IMR-90 (cell line): Measurements from ENCODE around the gene COX10. TPM values are rescaled to one million over a fixed set of nuclear protein-coding genes. Genes with fewer than 3 reads are reported as not detected.

Experiments
- ATAC-seq: fragments of 200-7000 bp; cut with Tn5 transposase; 2 replicates; pipeline ENCODE4 v1.9.1; 2020; ENCODE audit warnings: low read depth, mild to moderate bottlenecking, moderate library complexity
- BruUV-seq: library from RNA; stranded (reverse); fragments of 400-500 nt; replicated peaks from 2 replicates; lab custom pipeline; 2021; lab: Mats Ljungman, UMichigan
- CTCF ChIA-PET: fragments of 300-600 bp; formaldehyde crosslinking; extraction: SDS; loops from one replicate; lab custom pipeline; 2021; ENCODE audit warnings: antibody characterized with exemption; lab: Yijun Ruan, JAX
- POLR2A ChIA-PET: fragments of 300-600 bp; sonication (Branson Sonifier 250); formaldehyde crosslinking; loops from one replicate; lab custom pipeline; 2022; ENCODE audit warnings: antibody characterized with exemption; ENCODE audit not compliant: unreplicated experiment; lab: Charles Lee
- DNase-seq: peaks from one replicate; pipeline ENCODE4 v3.0.0; 2013
- H2AFZ ChIP-seq: replicated peaks from 2 replicates; pipeline ENCODE3; 2013; ENCODE audit warnings: low read length, mild to moderate bottlenecking; ENCODE audit not compliant: poor library complexity
- H2AK5ac ChIP-seq: 2 replicates; pipeline ENCODE4 v1.6.1; 2013; ENCODE audit warnings: low read depth, low read length, inconsistent platforms
- H2AK9ac ChIP-seq: replicated peaks from 2 replicates; pipeline ENCODE3; 2013; ENCODE audit warnings: mild to moderate bottlenecking, low read depth, low read length, moderate library complexity; ENCODE audit not compliant: poor library complexity
- H2BK120ac ChIP-seq: 2 replicates; pipeline ENCODE4 v1.6.1; 2013; ENCODE audit warnings: low read depth, low read length, inconsistent platforms
- H2BK15ac ChIP-seq: 3 replicates; pipeline ENCODE4 v1.6.1; 2013; ENCODE audit warnings: low read depth, low read length, inconsistent platforms
- H2BK20ac ChIP-seq: 2 replicates; pipeline ENCODE4 v1.6.1; 2013; ENCODE audit warnings: low read depth, mild to moderate bottlenecking, inconsistent platforms, low read length, moderate library complexity
- H2BK5ac ChIP-seq: 2 replicates; pipeline ENCODE4 v1.6.1; 2013; ENCODE audit warnings: mild to moderate bottlenecking, low read depth, low read length, inconsistent platforms; ENCODE audit not compliant: poor library complexity, severe bottlenecking
- H3K14ac ChIP-seq: replicated peaks from 2 replicates; pipeline ENCODE4 v1.6.1; 2013; ENCODE audit warnings: low read depth, low read length, inconsistent platforms
- H3K18ac ChIP-seq: 2 replicates; pipeline ENCODE4 v1.6.1; 2013; ENCODE audit warnings: low read depth, low read length, control low read depth
- H3K23ac ChIP-seq: 2 replicates; pipeline ENCODE4 v1.6.1; 2013; ENCODE audit warnings: low read depth, low read length, inconsistent platforms
- H3K27ac ChIP-seq: 2 replicates; pipeline ENCODE4 v1.5.1; 2013; ENCODE audit warnings: mild to moderate bottlenecking, control low read depth, low read length; ENCODE audit not compliant: insufficient read depth
- H3K27me3 ChIP-seq: 2 replicates; pipeline ENCODE4 v1.6.1; 2013; ENCODE audit warnings: low read length; ENCODE audit not compliant: control insufficient read depth, insufficient read depth
- H3K36me3 ChIP-seq: 2 replicates; pipeline ENCODE4 v1.6.1; 2013; ENCODE audit warnings: low read length, mixed read lengths; ENCODE audit not compliant: control insufficient read depth, insufficient read depth
- H3K4ac ChIP-seq: 2 replicates; pipeline ENCODE4 v1.6.1; 2013; ENCODE audit warnings: low read depth, low read length, inconsistent platforms
- H3K4me1 ChIP-seq: 2 replicates; pipeline ENCODE4 v1.6.1; 2013; ENCODE audit warnings: low read length, mixed read lengths; ENCODE audit not compliant: control insufficient read depth, insufficient read depth
- H3K4me2 ChIP-seq: 2 replicates; pipeline ENCODE4 v1.6.1; 2013; ENCODE audit warnings: low read depth, mild to moderate bottlenecking, control low read depth, low read length, moderate library complexity
- H3K4me3 ChIP-seq: 2 replicates; pipeline ENCODE4 v1.5.1; 2013; ENCODE audit warnings: low read depth, mild to moderate bottlenecking, control low read depth, low read length, moderate library complexity; ENCODE audit not compliant: insufficient read depth
- H3K56ac ChIP-seq: 2 replicates; pipeline ENCODE4 v1.6.1; 2013; ENCODE audit warnings: low read length, inconsistent platforms; ENCODE audit not compliant: insufficient read depth; ENCODE audit errors: extremely low read depth
- H3K79me1 ChIP-seq, 2 experiments: 2 replicates each; pipeline ENCODE4 v1.6.1; 2013; ENCODE audit warnings: low read length in 2 of 2, inconsistent platforms in 1 of 2, low read depth in 1 of 2
- H3K9ac ChIP-seq: 2 replicates; pipeline ENCODE4 v1.6.1; 2013; ENCODE audit warnings: low read depth, low read length, control low read depth
- H3K9me1 ChIP-seq: 2 replicates; pipeline ENCODE4 v1.6.1; 2013; ENCODE audit warnings: low read length, inconsistent platforms; ENCODE audit not compliant: insufficient read depth
- H3K9me3 ChIP-seq: 2 replicates; pipeline ENCODE4 v1.6.1; 2013; ENCODE audit warnings: low read length; ENCODE audit not compliant: control insufficient read depth, insufficient read depth
- H4K20me1 ChIP-seq: 2 replicates; pipeline ENCODE4 v1.6.1; 2013; ENCODE audit warnings: low read length, inconsistent platforms; ENCODE audit not compliant: insufficient read depth
- H4K5ac ChIP-seq: 2 replicates; pipeline ENCODE4 v1.6.1; 2013; ENCODE audit warnings: mild to moderate bottlenecking, low read depth, low read length, control low read depth
- H4K8ac ChIP-seq, 2 experiments: 2 replicates each; pipeline ENCODE4 v1.6.1; 2013; ENCODE audit warnings: low read depth in 2 of 2, low read length in 2 of 2, control low read depth in 1 of 2, inconsistent platforms in 1 of 2
- H4K91ac ChIP-seq: 2 replicates; pipeline ENCODE4 v1.6.1; 2013; ENCODE audit warnings: low read depth, low read length, inconsistent platforms; ENCODE audit not compliant: insufficient read depth
- BHLHE40 ChIP-seq: fragments of 150-350 bp; IDR thresholded peaks from 2 replicates; pipeline ENCODE4 v1.6.1; 2016; ENCODE audit warnings: mild to moderate bottlenecking, low read depth, low read length
- CHD1 ChIP-seq: IDR thresholded peaks from 2 replicates; pipeline ENCODE4 v1.6.1; 2012; ENCODE audit warnings: low read depth, low read length, improper control_type of control experiment
- FOS ChIP-seq: fragments of 150-350 bp; IDR thresholded peaks from 2 replicates; pipeline ENCODE4 v1.6.1; 2016; ENCODE audit warnings: low read depth, low read length
- MAZ ChIP-seq: IDR thresholded peaks from 2 replicates; pipeline ENCODE4 v1.6.1; 2012; ENCODE audit warnings: low read depth, mild to moderate bottlenecking, low read length, improper control_type of control experiment, moderate library complexity, borderline replicate concordance
- POLR2A ChIP-seq: IDR thresholded peaks from 2 replicates; pipeline ENCODE4 v1.6.1; 2012; ENCODE audit warnings: mild to moderate bottlenecking, low read depth, low read length
- RAD21 ChIP-seq: IDR thresholded peaks from 2 replicates; pipeline ENCODE4 v1.6.1; 2012; ENCODE audit warnings: low read length, improper control_type of control experiment
- RCOR1 ChIP-seq: IDR thresholded peaks from 2 replicates; pipeline ENCODE4 v1.6.1; 2012; ENCODE audit warnings: mild to moderate bottlenecking, low read length, improper control_type of control experiment; ENCODE audit not compliant: insufficient replicate concordance
- dilution Hi-C: fragments of 300-500 bp; cut with HindIII; formaldehyde crosslinking; loops from one replicate; pipeline ENCODE4 v1.14.3; 2018; ENCODE audit warnings: low sequenced_read_pairs; ENCODE audit not compliant: unreplicated experiment
- in situ Hi-C: fragments of 300-500 bp; cut with MboI; formaldehyde crosslinking; loops from 3 replicates; pipeline ENCODE4 v1.14.3; 2019; ENCODE audit warnings: low sequenced_read_pairs, inconsistent platforms, mixed read lengths
- intact Hi-C: fragments of 100-400 bp; cut with micrococcal nuclease; formaldehyde crosslinking; loops from 2 replicates; pipeline ENCODE4 v1.10.0; 2022
- polyA plus RNA-seq, 3 experiments: library from polyadenylated mRNA; depleted of rRNA; stranded (reverse); fragments of >200 nt; gene quantifications; 2 replicates each; pipeline ENCODE4 v1.2.3, GENCODE V29; 2012; ENCODE audit warnings: low replicate concordance in 1 of 3
- total RNA-seq: library from RNA; depleted of rRNA; stranded (reverse); fragments of >200 nt; gene quantifications from 2 replicates; pipeline ENCODE4 v1.2.3, GENCODE V29; 2012
- TF ChIP-seq, protein P1 (sequence below): fragments of 150-350 bp; IDR thresholded peaks from 2 replicates; pipeline ENCODE4 v1.6.1; 2017; ENCODE audit warnings: mild to moderate bottlenecking, antibody characterized with exemption, low read length, low read depth
- TF ChIP-seq, protein P2 (sequence below): fragments of 150-350 bp; IDR thresholded peaks from 2 replicates; pipeline ENCODE4 v1.6.1; 2016; ENCODE audit warnings: low read depth, mild to moderate bottlenecking, low read length, moderate library complexity, borderline replicate concordance
- TF ChIP-seq, protein P3 (sequence below): conservative IDR thresholded peaks from 2 replicates; pipeline ENCODE4 v1.5.1; 2012; ENCODE audit warnings: mild to moderate bottlenecking, low read depth, low read length, improper control_type of control experiment

Gene COX10
- total and polyA plus RNA-seq, 2 of the 4 experiments (the other 2 are of a cell fraction) = 15.4 to 16.1 TPM

DNA sequence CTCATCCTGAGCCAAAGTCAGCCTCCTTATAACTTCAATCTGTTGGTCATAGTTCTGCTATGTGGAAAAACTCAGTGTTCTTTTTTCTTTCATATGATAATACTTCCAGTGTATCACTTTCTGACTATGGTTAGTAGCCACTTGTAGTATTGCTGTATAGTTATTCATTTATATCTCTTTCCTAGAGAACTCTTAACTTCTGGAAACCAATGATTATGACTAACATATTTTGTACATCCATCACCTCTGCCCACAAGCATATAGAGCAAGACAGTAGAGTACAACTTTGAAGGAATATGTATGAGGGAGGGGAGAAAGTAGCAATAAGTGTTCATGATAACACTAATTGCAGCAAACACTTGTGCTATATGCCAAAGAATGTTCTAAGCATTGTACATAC lies 38.6 kb downstream of the COX10 start:
- in situ Hi-C loops (no loop called here), intact Hi-C loops (no loop called here), dilution Hi-C loops (no loop called here)
- ATAC-seq = peak; percentile 61
- Histone ChIP-seq H2BK5ac (no peak overlapping the region), H4K5ac (no peak overlapping the region), H3K4ac (no peak overlapping the region), H3K23ac (no peak overlapping the region), H3K4me2 (no peak overlapping the region), H2BK20ac (no peak overlapping the region), H2AK5ac (no peak overlapping the region), H3K27me3 (no peaks in the 10 kb centered on the region), H4K8ac (no peak overlapping the region), H2BK15ac (no peak overlapping the region), H3K9me3 (no peaks in the 10 kb centered on the region), H3K56ac (no peak overlapping the region), H3K9me1 (0 out of 2 replicates have a peak, but pooled peaks cover 3% of the 10 kb centered on the region), H4K91ac (no peak overlapping the region), H3K9ac (no peak overlapping the region), H2AK9ac (no peak overlapping the region), H3K36me3 (peaks cover 5% of the 10 kb centered on the region), H3K18ac (no peak overlapping the region), H3K4me1 (peaks cover 3% of the 10 kb centered on the region; the same call in 1 of the 2 replicates), H3K4me3 (no peak overlapping the region), H3K27ac (no peak overlapping the region), H3K79me1 (peaks cover 9 to 13% of the 10 kb centered on the region in 2 experiments; a peak in 3 of 4 replicates), H2BK120ac (no peak overlapping the region), H2AFZ (no peak overlapping the region), H4K20me1 (no peaks in the 10 kb centered on the region), H3K14ac (no peak overlapping the region)
- ChIA-PET CTCF (no interaction called here), POLR2A (no interaction called here)
- DNase-seq = peak; percentile 37
- TF ChIP-seq FOS (no peak), POLR2A (no peak), CHD1 (no peak), MAZ (no peak), RAD21 (no peak), BHLHE40 (no peak), RCOR1 (no peak)
- TF ChIP-seq, protein P1, sequence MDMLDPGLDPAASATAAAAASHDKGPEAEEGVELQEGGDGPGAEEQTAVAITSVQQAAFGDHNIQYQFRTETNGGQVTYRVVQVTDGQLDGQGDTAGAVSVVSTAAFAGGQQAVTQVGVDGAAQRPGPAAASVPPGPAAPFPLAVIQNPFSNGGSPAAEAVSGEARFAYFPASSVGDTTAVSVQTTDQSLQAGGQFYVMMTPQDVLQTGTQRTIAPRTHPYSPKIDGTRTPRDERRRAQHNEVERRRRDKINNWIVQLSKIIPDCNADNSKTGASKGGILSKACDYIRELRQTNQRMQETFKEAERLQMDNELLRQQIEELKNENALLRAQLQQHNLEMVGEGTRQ = no peak
- TF ChIP-seq, protein P2, sequence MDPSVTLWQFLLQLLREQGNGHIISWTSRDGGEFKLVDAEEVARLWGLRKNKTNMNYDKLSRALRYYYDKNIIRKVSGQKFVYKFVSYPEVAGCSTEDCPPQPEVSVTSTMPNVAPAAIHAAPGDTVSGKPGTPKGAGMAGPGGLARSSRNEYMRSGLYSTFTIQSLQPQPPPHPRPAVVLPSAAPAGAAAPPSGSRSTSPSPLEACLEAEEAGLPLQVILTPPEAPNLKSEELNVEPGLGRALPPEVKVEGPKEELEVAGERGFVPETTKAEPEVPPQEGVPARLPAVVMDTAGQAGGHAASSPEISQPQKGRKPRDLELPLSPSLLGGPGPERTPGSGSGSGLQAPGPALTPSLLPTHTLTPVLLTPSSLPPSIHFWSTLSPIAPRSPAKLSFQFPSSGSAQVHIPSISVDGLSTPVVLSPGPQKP = no peak
- TF ChIP-seq, protein P3, sequence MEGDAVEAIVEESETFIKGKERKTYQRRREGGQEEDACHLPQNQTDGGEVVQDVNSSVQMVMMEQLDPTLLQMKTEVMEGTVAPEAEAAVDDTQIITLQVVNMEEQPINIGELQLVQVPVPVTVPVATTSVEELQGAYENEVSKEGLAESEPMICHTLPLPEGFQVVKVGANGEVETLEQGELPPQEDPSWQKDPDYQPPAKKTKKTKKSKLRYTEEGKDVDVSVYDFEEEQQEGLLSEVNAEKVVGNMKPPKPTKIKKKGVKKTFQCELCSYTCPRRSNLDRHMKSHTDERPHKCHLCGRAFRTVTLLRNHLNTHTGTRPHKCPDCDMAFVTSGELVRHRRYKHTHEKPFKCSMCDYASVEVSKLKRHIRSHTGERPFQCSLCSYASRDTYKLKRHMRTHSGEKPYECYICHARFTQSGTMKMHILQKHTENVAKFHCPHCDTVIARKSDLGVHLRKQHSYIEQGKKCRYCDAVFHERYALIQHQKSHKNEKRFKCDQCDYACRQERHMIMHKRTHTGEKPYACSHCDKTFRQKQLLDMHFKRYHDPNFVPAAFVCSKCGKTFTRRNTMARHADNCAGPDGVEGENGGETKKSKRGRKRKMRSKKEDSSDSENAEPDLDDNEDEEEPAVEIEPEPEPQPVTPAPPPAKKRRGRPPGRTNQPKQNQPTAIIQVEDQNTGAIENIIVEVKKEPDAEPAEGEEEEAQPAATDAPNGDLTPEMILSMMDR = no peak
- BruUV-seq = no TSS peak
